C4-2B (cell line): Measurements from ENCODE around the gene SSBP3.

ENCODE experiments used
- H3K27ac ChIP-seq: fragments of 450-650 bp; 2 replicates; pipeline ENCODE4 v1.5.1; 2017
- CTCF ChIP-seq: fragments of 450-650 bp; conservative IDR thresholded peaks from 2 replicates; pipeline ENCODE4 v1.5.1; 2017; ENCODE audit warnings: mild to moderate bottlenecking
- ZFX ChIP-seq: fragments of 450-650 bp; IDR thresholded peaks from 2 replicates; pipeline ENCODE4 v1.6.1; 2017

The SSBP3 gene

GRCh38 chr1:54310439-54311328 is 95.5 kb downstream of the SSBP3 start:
- TF ChIP-seq CTCF (no peak), ZFX (no peak)
- H3K27ac ChIP-seq: no peak overlapping the region

DNA sequence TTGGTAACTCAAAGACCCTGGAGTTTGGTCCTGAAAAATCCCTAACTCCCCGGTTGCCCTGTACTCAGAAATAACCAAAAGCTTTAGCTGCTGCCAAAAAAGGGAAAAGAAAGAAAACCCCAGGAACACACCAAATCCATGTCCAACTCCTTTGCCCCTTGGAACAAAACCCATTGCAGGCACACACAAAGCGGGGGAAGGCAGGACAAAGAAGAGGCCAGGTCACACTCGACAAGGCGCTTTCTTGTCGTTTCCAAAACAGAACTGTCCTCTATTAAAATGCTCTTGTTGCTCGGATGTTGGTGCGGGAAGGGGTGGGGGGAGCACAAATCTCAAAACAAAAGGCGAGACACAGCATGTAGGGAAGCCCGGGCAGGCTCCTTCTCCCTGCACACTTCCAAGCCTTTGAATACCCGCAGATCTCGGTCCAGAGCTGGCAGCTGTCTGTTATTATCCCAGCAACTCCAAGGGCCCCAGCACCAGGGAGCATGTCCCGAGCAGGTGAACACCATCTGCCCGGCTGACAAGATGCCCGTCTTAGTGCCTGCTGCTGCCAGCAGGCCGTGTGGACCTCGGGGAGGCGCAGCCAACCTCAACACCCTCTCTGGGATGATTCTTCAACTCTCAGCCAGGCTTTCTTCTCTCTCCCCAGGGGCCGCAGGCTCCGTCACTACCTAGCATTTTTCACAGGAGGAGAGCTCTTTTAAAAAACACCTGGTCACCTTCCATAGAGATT is 96.4 kb downstream of the SSBP3 start:
- H3K27ac ChIP-seq: no peak overlapping the region
- TF ChIP-seq CTCF (no peak), ZFX (no peak)

DNA sequence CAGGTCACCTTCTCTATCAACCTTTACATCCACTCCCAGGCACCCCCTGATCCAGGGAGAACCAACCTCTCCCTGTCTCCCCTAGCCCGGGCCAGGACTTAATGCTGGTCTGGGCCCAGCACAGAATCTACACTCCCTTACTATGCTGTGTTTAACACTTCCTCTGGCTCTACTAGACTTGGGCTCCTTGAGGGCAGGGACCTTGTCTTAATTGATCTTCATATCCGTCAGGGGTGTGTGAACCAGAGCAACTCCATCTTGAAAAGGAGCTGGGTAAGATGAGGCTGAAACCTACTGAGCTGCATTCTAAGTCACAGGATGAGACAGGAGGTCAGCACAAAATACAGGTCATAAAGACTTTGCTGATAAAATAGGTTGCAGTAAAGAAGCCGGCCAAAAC is 98.9 kb downstream of the SSBP3 start:
- no peak for TF ChIP-seq ZFX
- TF ChIP-seq CTCF: no peak
- H3K27ac ChIP-seq: no peak overlapping the region

- no peak for TF ChIP-seq ZFX
- no peak for TF ChIP-seq CTCF
Observed at GRCh38 chr1:54305906-54306514, 100.2 kb downstream of the SSBP3 start.

GRCh38 chr1:54304518-54304917 is 101.7 kb downstream of the SSBP3 start:
- TF ChIP-seq ZFX (no peak), CTCF (no peak)
- no peak overlapping the region for H3K27ac ChIP-seq

More at GRCh38 chr1:54305906-54306514, 100.2 kb downstream of the SSBP3 start:
- no peak overlapping the region for H3K27ac ChIP-seq

GRCh38 chr1:54302951-54303843 is 103.0 kb downstream of the SSBP3 start:
- H3K27ac ChIP-seq: no peak overlapping the region
- TF ChIP-seq ZFX (no peak), CTCF (no peak)
